Transverse colon (tissue), 4 donors: Measurements from ENCODE around the gene CMTM7. TPM values are rescaled to one million over a fixed set of nuclear protein-coding genes. Genes with fewer than 3 reads are reported as not detected.

ENCODE experiments used
- DNase-seq: peaks from one replicate; pipeline ENCODE4 v3.0.0-alpha.2; 2019
- H3K27ac ChIP-seq, 4 donors: fragments of 200-600 bp; sonication (generic); 2 replicates each; pipeline ENCODE4 v1.5.1; 2016 to 2018; ENCODE audit warnings: inconsistent platforms in 4 of 4
- H3K27me3 ChIP-seq: fragments of 200-600 bp; sonication (generic); 2 replicates; pipeline ENCODE4 v1.5.1; 2017; ENCODE audit warnings: inconsistent platforms
- H3K36me3 ChIP-seq, 4 donors: fragments of 200-600 bp; sonication (generic); 2 replicates each; pipeline ENCODE4 v1.5.1; 2017 to 2019; ENCODE audit warnings: inconsistent platforms in 4 of 4
- H3K4me1 ChIP-seq, 4 donors: fragments of 200-600 bp; sonication (generic); 2 replicates each; pipeline ENCODE4 v1.5.1; 2017 to 2020; ENCODE audit warnings: inconsistent platforms in 4 of 4
- H3K4me3 ChIP-seq, 4 donors: fragments of 200-600 bp; sonication (generic); 1 replicate in 1 of 4; 2 replicates in 3 of 4; pipeline versions ENCODE4 v1.5.1 to v1.6.1; 2017 to 2019; ENCODE audit warnings: inconsistent platforms in 4 of 4
- H3K9me3 ChIP-seq, 2 donors: fragments of 200-600 bp; sonication (generic); 2 replicates each; pipeline ENCODE4 v1.5.1; 2017 to 2019; ENCODE audit warnings: inconsistent platforms in 2 of 2
- CTCF ChIP-seq, 5 experiments: fragments of 200-600 bp in 3 of 5; fragments of 450-650 bp in 2 of 5; sonication (generic) in 3 of 5; IDR thresholded peaks; 1 replicate in 2 of 5; 2 replicates in 3 of 5; pipeline ENCODE4 v1.5.1; 2016 to 2017; ENCODE audit warnings: antibody characterized with exemption in 5 of 5, inconsistent platforms in 3 of 5, mild to moderate bottlenecking in 2 of 5, moderate library complexity in 1 of 5
- EP300 ChIP-seq: sonication (generic); formaldehyde crosslinking; IDR thresholded peaks from one replicate; pipeline ENCODE4 v1.6.1; 2017; ENCODE audit warnings: antibody characterized with exemption, low read depth
- POLR2A ChIP-seq: fragments of 450-650 bp; IDR thresholded peaks from one replicate; pipeline ENCODE4 v1.6.1; 2016; ENCODE audit warnings: antibody characterized with exemption, mild to moderate bottlenecking, moderate library complexity
- POLR2AphosphoS5 ChIP-seq, 3 donors: sonication (generic); formaldehyde crosslinking; IDR thresholded peaks; one replicate each; pipeline ENCODE4 v1.6.1; 2016; ENCODE audit warnings: antibody characterized with exemption in 3 of 3
- WGBS, 2 donors: methylation state at CpG; one replicate each; pipeline ENCODE4 v1.1.5; 2018; ENCODE audit warnings: low coverage in 1 of 2; 5-methylcytosine and 5-hydroxymethylcytosine counted together
- in situ Hi-C, 4 donors: fragments of 200-750 bp; cut with MboI; loops; one replicate each; pipeline versions ENCODE4 v1.15.0 to v1.15.1; 2017; ENCODE audit warnings: low sequenced_read_pairs in 3 of 4, low pct_ligation_motif_present in 1 of 4, low pct_unique_long_range_greater_than_20kb in 1 of 4
- intact Hi-C: fragments of 100-400 bp; cut with DNase I; formaldehyde crosslinking; loops from one replicate; pipeline ENCODE4 v1.15.1; 2023; ENCODE audit warnings: low total_unique reads
- total RNA-seq, 4 donors: library from RNA; depleted of rRNA; stranded (reverse); fragments of >200 nt; gene quantifications; one replicate each; pipeline ENCODE4 v1.1.0, GENCODE V29; 2016

CMTM7 gene
- total RNA-seq, 4 donors from 2014 or later: 3.4 to 16.0 (median 7.1) TPM

GRCh38 chr3:32448686-32449474, 57.2 kb downstream of the CMTM7 start:
- Histone ChIP-seq H3K27ac (no peak overlapping the region), H3K9me3 (no peaks in the 10 kb centered on the region), H3K27me3 (no peaks in the 10 kb centered on the region), H3K36me3 (no peaks in the 10 kb centered on the region), H3K4me3 (no peak overlapping the region), H3K4me1 (peaks cover 0 to 3% (median 0%) of the 10 kb centered on the region in 4 donors)
- in situ Hi-C loops (no loop called here), intact Hi-C loops (no loop called here)
- WGBS, 2 donors: 85 to 91% methylated on average over 9 to 14 of the region's 14 CpGs
- DNase-seq: no peak
- TF ChIP-seq POLR2A (no peak), CTCF (IDR thresholded peaks at IDR 0.05) (no peak), POLR2AphosphoS5 (IDR thresholded peaks at IDR 0.05) (no peak)

- Histone ChIP-seq H3K4me1 (peaks cover 0 to 3% (median 0%) of the 10 kb centered on the region in 4 donors), H3K9me3 (no peaks in the 10 kb centered on the region), H3K36me3 (no peaks in the 10 kb centered on the region), H3K27ac (no peak overlapping the region), H3K4me3 (no peak overlapping the region), H3K27me3 (no peaks in the 10 kb centered on the region)
- DNase-seq: no peak
- 100% methylated on average over 1 to 3 of the region's 3 CpGs for WGBS, 2 donors
- in situ Hi-C loops (loop anchor here in 3 of 4 donors (25.0 kb wide), 1 partner anchor 262 kb away; no protein-coding TSS in a partner anchor), intact Hi-C loops (no loop called here)
- TF ChIP-seq POLR2A (no peak), CTCF (IDR thresholded peaks at IDR 0.05) (no peak), EP300 (no peak), POLR2AphosphoS5 (IDR thresholded peaks at IDR 0.05) (no peak)
Measured at GRCh38 chr3:32449691-32450090, 58.0 kb downstream of the CMTM7 start.

- TF ChIP-seq POLR2AphosphoS5 (IDR thresholded peaks at IDR 0.05): no peak
- no peak for TF ChIP-seq POLR2A
- TF ChIP-seq CTCF (IDR thresholded peaks at IDR 0.05): no peak
- no peak for TF ChIP-seq EP300
- peaks cover 0 to 4% (median 1%) of the 10 kb centered on the region in 4 donors for H3K4me1 ChIP-seq
- no peak overlapping the region for H3K4me3 ChIP-seq
- H3K9me3 ChIP-seq: no peaks in the 10 kb centered on the region
- in situ Hi-C loops (loop anchor here in 3 of 4 donors (25.0 kb wide), 1 partner anchor 263 kb away; no protein-coding TSS in a partner anchor), intact Hi-C loops (no loop called here)
- H3K27ac ChIP-seq: no peak overlapping the region
- H3K27me3 ChIP-seq: no peaks in the 10 kb centered on the region
- WGBS, 2 donors: 100% methylated on average over 2 of the region's 2 CpGs
- H3K36me3 ChIP-seq: no peaks in the 10 kb centered on the region
- DNase-seq: no peak
Measured at GRCh38 chr3:32450426-32450825, 58.8 kb downstream of the CMTM7 start.

- Histone ChIP-seq H3K9me3 (no peaks in the 10 kb centered on the region), H3K27me3 (no peaks in the 10 kb centered on the region), H3K36me3 (no peaks in the 10 kb centered on the region), H3K27ac (no peak overlapping the region), H3K4me1 (peaks cover 0 to 6% (median 1%) of the 10 kb centered on the region in 4 donors), H3K4me3 (no peak overlapping the region)
- in situ Hi-C loops: loop anchor here in 3 of 4 donors (25.0 kb wide), 1 partner anchor 264 kb away; no protein-coding TSS in a partner anchor
- TF ChIP-seq POLR2A (no peak), CTCF (IDR thresholded peaks at IDR 0.05) (no peak), EP300 (no peak), POLR2AphosphoS5 (IDR thresholded peaks at IDR 0.05) (no peak)
- DNase-seq: no peak
- 90 to 94% methylated on average over 3 to 12 of the region's 12 CpGs for WGBS, 2 donors
- intact Hi-C loops: no loop called here
Measured at GRCh38 chr3:32450992-32451659, 59.5 kb downstream of the CMTM7 start.
